Fibroblast of villous mesenchyme (primary cell): ENCODE measurements around the gene ZHX3. TPM values are rescaled to one million over a fixed set of nuclear protein-coding genes. Genes with fewer than 3 reads are reported as not detected.

Source experiments
- DNase-seq: peaks from one replicate; pipeline ENCODE4 v3.0.0-alpha.2; 2010; ENCODE audit warnings: low read depth
- H3K4me3 ChIP-seq: 2 replicates; pipeline ENCODE4 v1.5.1; 2011; ENCODE audit warnings: low read depth, mild to moderate bottlenecking, low read length
- CTCF ChIP-seq: IDR thresholded peaks from 2 replicates; pipeline ENCODE4 v1.5.1; 2012; ENCODE audit warnings: low read depth, mild to moderate bottlenecking, low read length; ENCODE audit not compliant: insufficient read depth
- total RNA-seq: library from RNA; depleted of rRNA; stranded (reverse); fragments of >200 nt; gene quantifications from 2 replicates; pipeline ENCODE4 v1.2.3, GENCODE V29; 2012

Gene ZHX3
- total RNA-seq, 1 donor = 39.3 TPM

GRCh38 chr20:41334443-41335421 is 17.2 kb upstream of the ZHX3 start:
- DNase-seq = peak; percentile 69
- no peak for TF ChIP-seq CTCF
- H3K4me3 ChIP-seq = no peak overlapping the region

- DNase-seq = no peak
- TF ChIP-seq CTCF = no peak
Observed at GRCh38 chr20:41334036-41334435, 16.5 kb upstream of the ZHX3 start.

GRCh38 chr20:41331731-41332130 is 14.2 kb upstream of the ZHX3 start:
- no peak overlapping the region for H3K4me3 ChIP-seq
- TF ChIP-seq CTCF = no peak
- no peak for DNase-seq

More at GRCh38 chr20:41334036-41334435, 16.5 kb upstream of the ZHX3 start:
- no peak overlapping the region for H3K4me3 ChIP-seq

- no peak for DNase-seq
- H3K4me3 ChIP-seq = no peak overlapping the region
- no peak for TF ChIP-seq CTCF
Observed at GRCh38 chr20:41330941-41331340, 13.4 kb upstream of the ZHX3 start.

- DNase-seq = peak; percentile 48
- H3K4me3 ChIP-seq = no peak overlapping the region
- no peak for TF ChIP-seq CTCF
Observed at GRCh38 chr20:41330343-41330720, 12.8 kb upstream of the ZHX3 start.

GRCh38 chr20:41329435-41330342 is 12.2 kb upstream of the ZHX3 start:
- no peak for TF ChIP-seq CTCF
- no peak overlapping the region for H3K4me3 ChIP-seq
- DNase-seq = peak; percentile 97
